ENCODE results near the gene KRTAP16-1.

- TF ChIP-seq CTCF (conservative IDR thresholded peaks at IDR 0.05), result no peak
- no peak for TF ChIP-seq EZH2 (IDR thresholded peaks at IDR 0.05; ENCODE audit: low read depth)
These were observed 42.1 kb upstream of the KRTAP16-1 start for GRCh38 chr17:41351177-41351576.

Data from PC-9 (cell line).